ENCODE measurements around the gene ESAM. TPM values are rescaled to one million over a fixed set of nuclear protein-coding genes. Genes with fewer than 3 reads are reported as not detected.

ESAM gene
- total RNA-seq, 2 experiments from 2014 or later, result 0.64 to 0.75 TPM

DNA sequence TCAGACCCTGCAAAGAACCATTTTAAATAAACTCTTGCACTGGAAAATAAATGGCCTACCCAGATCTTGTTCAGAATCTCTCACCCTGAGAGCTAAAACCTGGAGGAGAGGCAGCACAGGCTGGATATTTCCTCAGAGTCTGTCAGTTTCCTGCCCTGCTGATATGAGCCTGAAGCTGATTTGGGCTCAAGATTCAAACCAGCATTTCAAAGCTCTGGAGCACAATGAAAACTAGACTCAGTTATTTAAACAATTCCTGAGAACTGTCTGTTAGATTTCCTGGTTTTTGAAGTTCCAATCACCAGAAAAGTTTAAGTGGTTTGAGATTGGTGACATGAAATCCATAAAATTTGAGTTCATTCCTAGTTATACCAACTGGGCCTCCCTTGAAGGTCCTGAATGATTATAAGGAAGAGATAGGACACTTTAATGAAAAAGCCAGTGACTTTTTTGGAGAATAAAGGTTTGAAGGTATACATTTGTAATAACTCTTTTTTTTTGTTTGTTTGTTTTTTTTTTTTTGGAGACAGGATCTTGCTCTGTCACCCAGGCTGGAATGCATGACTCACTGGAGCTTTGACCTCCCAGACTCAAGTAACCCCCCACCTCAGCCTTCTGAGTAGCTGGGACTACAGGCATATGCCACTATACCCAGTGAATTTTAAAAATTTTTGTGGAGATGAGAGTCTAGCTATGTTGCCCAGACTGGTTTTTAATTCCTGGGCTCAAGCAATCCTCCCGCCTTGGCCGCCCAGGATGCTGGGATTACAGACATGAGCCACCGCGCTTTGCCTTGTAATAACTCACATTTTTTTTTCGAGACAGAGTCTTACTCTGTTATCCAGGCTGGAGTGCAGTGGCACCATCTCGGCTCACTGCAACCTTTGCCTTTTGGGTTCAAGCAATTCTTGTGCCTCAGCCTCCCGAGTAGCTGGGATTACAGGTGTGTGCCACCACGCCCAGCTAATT lies 8.0 kb upstream of the ESAM start:
- DNase-seq, result no peak
- no peaks in the 10 kb centered on the region for H3K9me3 Mint-ChIP-seq
- peaks cover 17% of the 10 kb centered on the region for H3K36me3 Mint-ChIP-seq
- intact Hi-C loops (cut with micrococcal nuclease), result no loop called here
- no peaks in the 10 kb centered on the region for H3K4me1 Mint-ChIP-seq (ENCODE audit: low read depth)
- no peak overlapping the region for H3K4me3 Mint-ChIP-seq
- no peak overlapping the region for H3K27ac Mint-ChIP-seq
- POLR2A ChIA-PET, result no interaction called here
- H3K27me3 Mint-ChIP-seq, result no peaks in the 10 kb centered on the region
- CTCF ChIA-PET, result interaction anchor here (1.0 to 1.5 kb wide), 4 partner anchors 23 to 101 kb away, joined by 3 to 9 read pairs (median 4); partner anchors contain the start of genes MSANTD2, SIAE and SPA17

DNA sequence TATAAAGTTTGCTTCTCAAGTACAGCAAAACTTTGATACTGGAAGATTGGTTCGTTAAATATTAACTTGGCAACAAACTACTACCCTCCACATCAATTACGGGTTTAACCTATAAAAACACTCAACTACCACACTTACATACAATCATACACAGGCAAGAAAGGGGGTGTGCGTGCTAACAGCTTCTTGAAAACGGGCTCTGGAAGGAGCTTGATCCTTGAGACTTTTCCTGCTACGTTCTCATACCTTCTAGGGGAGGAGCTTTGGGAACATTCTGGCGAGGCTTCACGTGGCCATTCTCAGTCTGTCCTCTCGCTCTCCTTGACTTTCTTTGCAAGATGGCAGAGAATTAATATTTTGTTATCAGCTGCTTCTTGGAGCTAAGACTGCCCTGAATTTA lies 6.8 kb upstream of the ESAM start:
- intact Hi-C loops (cut with micrococcal nuclease), result no loop called here
- no peak overlapping the region for H3K27ac Mint-ChIP-seq
- H3K4me1 Mint-ChIP-seq (ENCODE audit: low read depth), result no peaks in the 10 kb centered on the region
- no peak for DNase-seq
- ChIA-PET CTCF (interaction anchor here (1.0 to 1.9 kb wide), 5 partner anchors 11 to 95 kb away, joined by 3 to 9 read pairs (median 5); partner anchors contain the start of genes MSANTD2, SIAE and SPA17), POLR2A (no interaction called here)
- no peak overlapping the region for H3K4me3 Mint-ChIP-seq
- no peaks in the 10 kb centered on the region for H3K9me3 Mint-ChIP-seq
- H3K27me3 Mint-ChIP-seq, result no peaks in the 10 kb centered on the region
- peaks cover 17% of the 10 kb centered on the region for H3K36me3 Mint-ChIP-seq

DNA sequence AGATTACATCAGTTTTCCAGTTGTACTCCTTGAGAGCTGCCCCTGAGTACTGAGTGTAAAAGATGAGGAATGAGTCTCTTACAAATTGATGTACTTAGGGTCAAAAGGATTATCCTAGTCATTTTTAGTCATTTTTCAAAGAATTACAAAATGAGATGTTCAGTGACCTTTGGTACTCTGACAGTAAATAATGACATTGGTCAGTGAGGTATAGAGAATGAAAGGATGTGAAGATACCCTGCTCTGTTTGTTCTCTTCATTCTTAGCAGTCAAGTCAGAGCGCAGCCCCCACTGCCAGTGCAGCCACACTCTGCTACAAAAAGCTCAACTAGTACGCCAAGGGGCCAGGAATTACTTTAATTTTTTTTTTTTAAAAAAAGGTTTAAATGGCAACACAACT lies 4.1 kb upstream of the ESAM start:
- CTCF ChIA-PET, result interaction anchor here (1.2 to 9.3 kb wide), 5 partner anchors 18 to 96 kb away, joined by 3 to 107 read pairs (median 51); no protein-coding TSS in a partner anchor
- peaks cover 8% of the 10 kb centered on the region for H3K36me3 Mint-ChIP-seq
- no peak overlapping the region for H3K4me3 Mint-ChIP-seq
- no peak overlapping the region for H3K27ac Mint-ChIP-seq
- H3K27me3 Mint-ChIP-seq, result peaks cover 7% of the 10 kb centered on the region
- intact Hi-C loops (cut with micrococcal nuclease), result no loop called here
- no peak for DNase-seq
- no peaks in the 10 kb centered on the region for H3K9me3 Mint-ChIP-seq
- peaks cover 5% of the 10 kb centered on the region for H3K4me1 Mint-ChIP-seq (ENCODE audit: low read depth)
- POLR2A ChIA-PET, result no interaction called here

DNA sequence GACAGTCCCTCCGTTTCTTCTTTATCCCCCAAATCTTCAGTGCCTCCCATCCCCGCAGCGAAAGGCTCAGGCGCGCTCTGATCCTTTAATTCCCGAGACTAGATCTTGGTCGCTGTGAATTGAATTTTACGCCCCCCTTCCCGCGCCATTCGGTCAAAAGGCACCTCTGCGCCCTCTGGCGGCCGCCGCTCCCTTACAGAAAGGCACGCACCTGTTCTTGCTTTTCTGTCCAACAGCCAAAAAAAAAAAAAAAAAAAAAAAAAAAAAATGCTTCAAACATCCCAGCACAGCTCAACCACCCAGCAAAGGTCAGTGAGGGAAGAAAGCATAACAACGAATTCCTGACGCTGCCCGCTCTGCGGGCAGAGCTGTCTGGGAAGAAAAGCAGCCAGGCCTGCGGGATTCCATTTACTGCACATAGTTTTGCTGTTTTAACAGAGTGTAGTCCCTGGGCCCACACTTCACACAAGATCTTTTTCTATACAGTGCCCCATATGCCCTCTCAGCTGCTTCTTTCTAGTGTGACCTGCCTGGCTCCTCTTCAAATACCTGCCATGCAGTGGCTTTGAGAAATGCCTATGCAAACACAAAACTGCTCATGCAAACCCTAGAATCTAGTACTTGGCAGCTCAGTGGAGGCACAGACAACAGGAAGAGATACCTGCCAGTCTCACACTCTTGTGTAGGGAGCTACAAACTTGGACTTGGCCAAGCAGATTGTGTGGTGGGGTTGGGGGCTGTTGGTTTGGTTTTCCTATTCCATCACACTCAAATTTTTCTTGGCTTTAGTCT lies 1.3 kb upstream of the ESAM start:
- Mint-ChIP-seq H3K27ac (peak overlapping the region; percentile 25), H3K4me3 (peak overlapping the region; percentile 89), H3K4me1 (ENCODE audit: low read depth) (peaks cover 15% of the 10 kb centered on the region), H3K9me3 (no peaks in the 10 kb centered on the region), H3K36me3 (peaks cover 2% of the 10 kb centered on the region), H3K27me3 (peaks cover 30% of the 10 kb centered on the region)
- peak; percentile 89 for DNase-seq
- intact Hi-C loops (cut with micrococcal nuclease), result loop anchor here (1.0 to 5.0 kb wide), 9 partner anchors 17 to 361 kb away; partner anchors contain the start of genes ROBO3, SIAE and SPA17
- POLR2A ChIA-PET, result interaction anchor here (0.9 to 1.4 kb wide), 4 partner anchors 17 to 92 kb away, joined by 3 to 4 read pairs (median 3); partner anchors contain the start of genes SIAE and SPA17
- CTCF ChIA-PET, result interaction anchor here (0.6 to 9.3 kb wide), 28 partner anchors 10 to 806 kb away, joined by 3 to 107 read pairs (median 6); partner anchors contain the start of genes MSANTD2, SIAE, SPA17 and VSIG2

DNA sequence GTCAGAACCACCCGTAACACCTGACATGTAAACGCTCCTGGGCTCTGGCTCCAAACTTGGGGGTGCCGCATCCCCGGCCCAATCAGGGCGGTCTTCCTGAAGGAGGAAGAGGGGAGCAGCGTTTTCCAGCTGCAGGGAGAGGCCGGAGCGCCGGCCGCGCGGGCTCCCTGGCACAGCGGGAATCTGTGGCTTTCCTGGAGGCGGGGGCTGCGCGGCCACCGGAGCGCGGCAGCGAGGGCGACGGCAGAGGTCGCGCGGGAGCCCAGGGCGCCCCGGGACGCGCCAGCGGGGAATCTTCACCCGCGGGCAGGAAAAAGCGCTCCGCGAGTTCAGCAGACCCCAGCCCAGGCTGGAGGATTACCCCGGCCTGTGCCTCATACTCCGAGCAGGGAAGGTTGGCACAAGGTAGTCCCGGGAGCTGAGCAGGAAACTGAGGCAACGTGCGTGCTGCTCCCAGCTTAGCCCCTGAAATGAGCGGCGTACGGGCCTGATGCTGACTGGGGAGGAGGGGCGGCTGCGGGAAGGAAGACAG lies 600 bp upstream of the ESAM start:
- ChIA-PET POLR2A (interaction anchor here (1.3 to 1.4 kb wide), 2 partner anchors 16 to 39 kb away, joined by 3 read pairs; no protein-coding TSS in a partner anchor), CTCF (interaction anchor here (0.6 to 9.3 kb wide), 25 partner anchors 10 to 807 kb away, joined by 3 to 107 read pairs (median 7); partner anchors contain the start of genes MSANTD2, SIAE, SPA17 and VSIG2)
- peak overlapping the region; percentile 89 for H3K4me3 Mint-ChIP-seq
- no peak overlapping the region for H3K27ac Mint-ChIP-seq
- no peaks in the 10 kb centered on the region for H3K9me3 Mint-ChIP-seq
- intact Hi-C loops (cut with micrococcal nuclease), result loop anchor here (1.0 to 5.0 kb wide), 9 partner anchors 16 to 360 kb away; partner anchors contain the start of genes ROBO3, SIAE and SPA17
- DNase-seq, result no peak
- peaks cover 35% of the 10 kb centered on the region for H3K27me3 Mint-ChIP-seq
- peaks cover 19% of the 10 kb centered on the region for H3K4me1 Mint-ChIP-seq (ENCODE audit: low read depth)
- peaks cover 2% of the 10 kb centered on the region for H3K36me3 Mint-ChIP-seq

DNA sequence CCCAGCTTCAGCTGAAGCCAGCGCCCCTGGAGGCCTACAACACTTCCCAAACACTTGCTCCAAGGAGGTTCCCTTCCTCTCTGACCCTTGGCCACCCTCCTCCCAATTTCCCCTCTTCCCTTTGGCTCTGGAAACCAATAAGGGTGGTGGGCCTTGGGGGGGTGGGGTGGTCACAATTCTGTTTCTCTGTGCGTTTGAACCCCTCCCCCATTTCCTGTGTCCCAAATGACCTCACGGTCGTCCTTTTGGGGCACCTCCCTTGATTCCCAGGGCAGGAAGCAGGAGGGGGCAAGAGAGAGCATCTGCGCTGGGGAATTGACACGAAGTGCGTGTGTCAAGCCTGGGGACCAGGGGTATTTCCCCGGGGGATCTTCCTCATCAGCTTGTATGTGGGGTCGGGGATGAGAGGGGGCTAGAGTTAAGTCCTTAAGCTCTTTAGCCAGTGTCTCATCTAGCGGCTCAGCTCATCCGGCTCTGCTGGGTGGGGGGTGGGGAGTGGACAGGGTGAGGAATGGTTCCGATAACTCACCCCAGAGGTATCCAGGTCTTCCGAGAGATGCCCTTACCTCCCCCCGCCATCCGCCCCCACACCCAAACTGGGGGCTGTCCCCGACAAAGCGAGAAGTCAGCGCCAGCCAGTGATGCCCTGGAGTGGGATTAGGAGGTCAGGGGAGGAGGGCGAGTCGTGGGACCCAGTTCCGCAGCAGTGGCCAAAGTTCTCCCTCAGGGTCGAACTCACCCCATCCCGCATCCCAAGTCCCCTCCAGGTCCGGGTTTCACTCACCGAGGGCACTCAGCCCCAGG lies 587 bp downstream of the ESAM start:
- Mint-ChIP-seq H3K9me3 (no peaks in the 10 kb centered on the region), H3K36me3 (peaks cover 2% of the 10 kb centered on the region), H3K27me3 (peaks cover 43% of the 10 kb centered on the region), H3K4me1 (ENCODE audit: low read depth) (peaks cover 19% of the 10 kb centered on the region), H3K4me3 (peak overlapping the region; percentile 57), H3K27ac (no peak overlapping the region)
- POLR2A ChIA-PET, result interaction anchor here (0.6 kb wide), 3 partner anchors 13 to 136 kb away, joined by 3 to 5 read pairs (median 4); no protein-coding TSS in a partner anchor
- intact Hi-C loops (cut with micrococcal nuclease), result loop anchor here (2.0 to 5.0 kb wide), 3 partner anchors 75 to 359 kb away; partner anchors contain the start of gene ROBO3
- no peak for DNase-seq
- CTCF ChIA-PET, result interaction anchor here (0.7 to 9.3 kb wide), 8 partner anchors 12 to 142 kb away, joined by 3 to 107 read pairs (median 36); partner anchors contain the start of gene MSANTD2

DNA sequence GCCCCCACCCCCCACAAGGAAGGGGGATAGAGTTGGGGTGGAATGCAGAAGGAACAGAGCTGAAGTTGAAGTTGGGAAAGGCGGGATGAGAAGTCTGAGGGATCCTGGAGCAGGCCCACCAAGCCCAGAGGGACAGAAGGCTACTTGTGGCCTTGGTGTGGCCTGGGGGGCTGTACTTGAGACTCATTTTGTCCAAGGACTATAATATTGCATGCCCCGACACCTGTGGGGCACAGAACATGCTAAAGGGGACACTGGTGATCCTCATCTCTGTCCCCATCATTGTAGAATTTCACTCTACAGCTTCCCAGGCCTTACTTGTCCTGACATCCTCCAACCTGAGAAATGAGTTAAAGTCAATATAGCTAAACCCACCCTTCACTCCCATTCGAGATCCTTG lies 1.3 kb downstream of the ESAM start:
- Mint-ChIP-seq H3K36me3 (no peaks in the 10 kb centered on the region), H3K27me3 (peaks cover 50% of the 10 kb centered on the region), H3K4me3 (peak overlapping the region; percentile 12), H3K4me1 (ENCODE audit: low read depth) (peaks cover 19% of the 10 kb centered on the region), H3K27ac (no peak overlapping the region), H3K9me3 (no peaks in the 10 kb centered on the region)
- POLR2A ChIA-PET, result interaction anchor here (0.6 kb wide), 1 partner anchor 27 kb away, joined by 5 read pairs; no protein-coding TSS in a partner anchor
- CTCF ChIA-PET, result interaction anchor here (0.7 to 9.3 kb wide), 6 partner anchors 15 to 141 kb away, joined by 3 to 107 read pairs (median 24); partner anchors contain the start of gene MSANTD2
- intact Hi-C loops (cut with micrococcal nuclease), result loop anchor here (5.0 kb wide), 2 partner anchors 106 to 359 kb away; partner anchors contain the start of gene ROBO3
- no peak for DNase-seq

DNA sequence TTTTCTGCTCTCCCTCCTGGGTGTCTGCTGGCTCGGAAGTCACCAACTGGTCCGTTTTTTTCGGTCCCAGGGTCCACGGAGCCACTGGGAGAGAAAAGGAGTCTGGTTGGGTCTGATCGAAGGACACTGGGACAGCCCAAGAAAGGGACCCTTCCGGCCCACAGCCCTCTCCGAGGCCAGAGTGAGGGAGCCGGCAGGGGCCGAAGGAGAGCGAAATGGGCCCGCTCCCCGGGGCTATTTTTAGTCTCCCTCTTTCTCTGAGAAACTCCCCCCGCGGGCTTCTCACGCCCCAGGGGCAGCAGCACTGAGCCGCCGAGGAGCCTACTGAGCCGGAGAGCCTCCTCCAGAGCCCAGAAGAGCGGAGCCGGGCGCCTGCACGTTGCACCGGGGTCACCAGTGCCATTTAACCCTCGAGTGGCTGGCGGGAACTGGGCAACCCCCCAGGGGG lies 1.9 kb downstream of the ESAM start:
- H3K27me3 Mint-ChIP-seq, result peaks cover 50% of the 10 kb centered on the region
- intact Hi-C loops (cut with micrococcal nuclease), result loop anchor here (5.0 kb wide), 2 partner anchors 107 to 358 kb away; partner anchors contain the start of gene ROBO3
- no peaks in the 10 kb centered on the region for H3K36me3 Mint-ChIP-seq
- H3K9me3 Mint-ChIP-seq, result no peaks in the 10 kb centered on the region
- no peak for DNase-seq
- peaks cover 19% of the 10 kb centered on the region for H3K4me1 Mint-ChIP-seq (ENCODE audit: low read depth)
- POLR2A ChIA-PET, result no interaction called here
- H3K27ac Mint-ChIP-seq, result no peak overlapping the region
- CTCF ChIA-PET, result interaction anchor here (5.8 to 9.3 kb wide), 3 partner anchors 14 to 90 kb away, joined by 44 to 107 read pairs (median 99); no protein-coding TSS in a partner anchor
- H3K4me3 Mint-ChIP-seq, result no peak overlapping the region

DNA sequence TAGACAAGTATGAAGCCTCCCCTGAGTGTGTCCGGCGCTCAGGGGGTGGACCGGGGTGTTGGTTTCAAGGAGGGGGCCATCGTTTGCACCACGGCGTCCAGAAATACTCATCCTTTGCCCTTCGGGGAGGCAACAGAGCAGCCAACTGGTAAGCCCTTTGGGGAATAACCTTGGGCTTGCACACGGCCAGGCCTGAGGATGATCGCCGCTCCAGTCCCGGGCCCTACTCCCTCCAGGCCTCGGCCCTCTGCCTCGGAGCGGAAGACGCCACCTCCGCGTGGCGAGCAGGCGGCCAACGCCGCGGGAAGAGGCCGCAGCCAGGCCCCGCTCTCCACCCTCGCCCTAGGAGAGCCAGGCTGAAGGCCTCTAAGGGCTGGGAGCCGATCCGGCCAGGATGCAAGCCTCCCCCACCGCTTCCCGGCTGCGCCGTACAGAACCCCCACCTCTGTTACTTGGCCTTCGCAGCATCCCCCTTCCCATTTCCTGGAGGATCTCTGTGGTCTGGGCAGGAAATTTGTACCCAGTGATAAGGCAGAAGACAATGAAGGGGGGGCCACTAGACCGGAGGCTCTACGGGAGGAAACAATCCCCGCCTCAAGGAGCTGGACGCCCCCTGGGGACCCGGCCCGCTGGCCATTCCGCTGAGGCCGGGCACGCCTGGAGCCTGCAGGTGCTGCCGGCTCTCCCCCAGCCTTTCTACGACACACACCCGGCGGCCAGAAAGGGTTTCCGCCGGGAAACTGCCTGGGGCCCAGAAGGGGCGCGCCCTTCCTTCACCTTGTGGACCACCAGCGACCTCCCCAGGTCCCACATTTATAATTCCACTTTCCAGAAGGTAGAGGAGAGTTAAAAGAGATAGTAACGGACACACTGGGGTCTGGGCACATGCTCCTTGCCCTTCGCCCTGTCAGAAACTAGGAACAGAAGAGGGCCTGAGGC lies 2.6 kb downstream of the ESAM start:
- Mint-ChIP-seq H3K36me3 (no peaks in the 10 kb centered on the region), H3K4me1 (ENCODE audit: low read depth) (peaks cover 19% of the 10 kb centered on the region), H3K27me3 (peaks cover 50% of the 10 kb centered on the region), H3K27ac (no peak overlapping the region), H3K4me3 (no peak overlapping the region), H3K9me3 (no peaks in the 10 kb centered on the region)
- CTCF ChIA-PET, result interaction anchor here (1.3 to 9.3 kb wide), 5 partner anchors 13 to 89 kb away, joined by 3 to 107 read pairs (median 7); no protein-coding TSS in a partner anchor
- intact Hi-C loops (cut with micrococcal nuclease), result loop anchor here (5.0 kb wide), 3 partner anchors 108 to 357 kb away; partner anchors contain the start of gene ROBO3
- POLR2A ChIA-PET, result interaction anchor here (1.2 kb wide), 1 partner anchor 13 kb away, joined by 4 read pairs; no protein-coding TSS in a partner anchor
- DNase-seq, result no peak
